ENCODE results near the gene ANO6.
A peak's percentile ranks its signal among the peaks of the same experiment; 100 is the strongest.

The ANO6 gene

DNA sequence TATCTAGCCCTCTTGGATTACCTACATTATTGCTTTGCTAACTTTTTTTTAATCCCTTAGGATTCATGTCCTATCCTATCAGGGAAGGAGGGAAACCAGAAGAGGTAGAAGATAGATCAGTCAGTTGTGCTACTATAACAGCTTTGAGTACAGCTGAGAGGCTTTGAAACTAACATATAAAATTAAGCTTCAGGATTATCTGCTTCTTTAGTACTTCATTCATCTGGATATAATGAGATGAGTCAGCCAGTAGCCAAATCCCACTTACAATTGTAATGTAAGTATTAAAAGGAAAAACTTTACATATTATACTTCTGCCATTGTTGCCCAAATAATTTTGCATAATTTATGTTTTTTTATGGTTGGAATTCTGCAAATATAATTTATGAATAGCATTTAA, 33.4 kb upstream of the ANO6 start:
- peaks cover 0 to 5% (median 4%) of the 10 kb centered on the region in 4 experiments for H3K36me3 ChIP-seq (ENCODE audit: control insufficient read depth in 4 of 4, insufficient read depth in 4 of 4, low read length in 3 of 4)
- POLR2A ChIA-PET, result no interaction called here
- CTCF ChIA-PET, result interaction anchor here (1.0 to 1.2 kb wide), 3 partner anchors 11 to 206 kb away, joined by 3 to 4 read pairs (median 3); no protein-coding TSS in a partner anchor
- no peaks in the 10 kb centered on the region for H3K27me3 ChIP-seq (replicated peaks in 2 of 5; ENCODE audit: control insufficient read depth in 4 of 5, insufficient read depth in 5 of 5, low read length in 4 of 5)
- no peak for DNase-seq
- no peak overlapping the region for H3K4me3 ChIP-seq (ENCODE audit: control insufficient read depth in 1 of 7, extremely low read depth in 1 of 7, insufficient read depth in 4 of 7, low read depth in 2 of 7, low read length in 6 of 7)
- H3K9me3 ChIP-seq (ENCODE audit: control extremely low read depth in 1 of 5, control insufficient read depth in 4 of 5, insufficient read depth in 2 of 5, low read depth in 1 of 5, low read length in 4 of 5), result peaks cover 3 to 22% (median 15%) of the 10 kb centered on the region in 5 experiments
- H3K27ac ChIP-seq (ENCODE audit: insufficient read depth in 1 of 2, low read depth in 1 of 2, low read length in 2 of 2, poor library complexity in 1 of 2, severe bottlenecking in 2 of 2), result no peak overlapping the region
- H3K4me1 ChIP-seq (ENCODE audit: control extremely low read depth in 1 of 4, control insufficient read depth in 4 of 4, insufficient read depth in 4 of 4, low read length in 3 of 4), result peaks cover 0 to 4% (median 0%) of the 10 kb centered on the region in 4 experiments

DNA sequence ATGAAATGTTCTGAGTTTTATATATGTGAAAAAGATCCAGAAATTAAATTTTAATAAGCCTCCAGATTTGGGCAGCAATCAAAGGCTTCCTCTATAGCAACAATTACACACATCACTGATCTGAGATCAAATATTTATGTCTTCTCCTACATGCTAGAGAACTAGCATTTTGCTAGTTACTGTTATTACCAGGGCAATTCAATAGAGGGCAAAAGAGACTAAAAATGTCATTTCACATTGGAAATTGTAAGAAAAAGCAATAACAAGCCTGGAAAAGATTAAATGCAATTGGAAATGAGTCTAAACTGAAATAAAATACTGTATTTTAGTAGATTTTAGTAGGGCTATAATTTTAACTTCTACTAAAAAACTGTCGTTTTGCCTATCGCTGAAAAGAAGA, 32.6 kb upstream of the ANO6 start:
- H3K4me3 ChIP-seq (ENCODE audit: control insufficient read depth in 1 of 7, extremely low read depth in 1 of 7, insufficient read depth in 4 of 7, low read depth in 2 of 7, low read length in 6 of 7), result no peak overlapping the region
- ChIA-PET POLR2A (no interaction called here), CTCF (interaction anchor here (0.6 to 2.1 kb wide), 6 partner anchors 30 to 206 kb away, joined by 3 to 16 read pairs (median 3); partner anchors contain the start of gene ANO6)
- no peaks in the 10 kb centered on the region for H3K27me3 ChIP-seq (replicated peaks in 2 of 5; ENCODE audit: control insufficient read depth in 4 of 5, insufficient read depth in 5 of 5, low read length in 4 of 5)
- no peak overlapping the region for H3K27ac ChIP-seq (ENCODE audit: insufficient read depth in 1 of 2, low read depth in 1 of 2, low read length in 2 of 2, poor library complexity in 1 of 2, severe bottlenecking in 2 of 2)
- WGBS (ENCODE audit: insufficient coverage), result no CpG with 5 or more reads among the region's 2 CpGs
- peaks cover 0 to 4% (median 0%) of the 10 kb centered on the region in 4 experiments for H3K4me1 ChIP-seq (ENCODE audit: control extremely low read depth in 1 of 4, control insufficient read depth in 4 of 4, insufficient read depth in 4 of 4, low read length in 3 of 4)
- H3K36me3 ChIP-seq (ENCODE audit: control insufficient read depth in 4 of 4, insufficient read depth in 4 of 4, low read length in 3 of 4), result peaks cover 0 to 5% (median 2%) of the 10 kb centered on the region in 4 experiments
- peaks cover 3 to 16% (median 11%) of the 10 kb centered on the region in 5 experiments for H3K9me3 ChIP-seq (ENCODE audit: control extremely low read depth in 1 of 5, control insufficient read depth in 4 of 5, insufficient read depth in 2 of 5, low read depth in 1 of 5, low read length in 4 of 5)
- DNase-seq, result peak in 2 of 3 donors; percentile 9 to 29

DNA sequence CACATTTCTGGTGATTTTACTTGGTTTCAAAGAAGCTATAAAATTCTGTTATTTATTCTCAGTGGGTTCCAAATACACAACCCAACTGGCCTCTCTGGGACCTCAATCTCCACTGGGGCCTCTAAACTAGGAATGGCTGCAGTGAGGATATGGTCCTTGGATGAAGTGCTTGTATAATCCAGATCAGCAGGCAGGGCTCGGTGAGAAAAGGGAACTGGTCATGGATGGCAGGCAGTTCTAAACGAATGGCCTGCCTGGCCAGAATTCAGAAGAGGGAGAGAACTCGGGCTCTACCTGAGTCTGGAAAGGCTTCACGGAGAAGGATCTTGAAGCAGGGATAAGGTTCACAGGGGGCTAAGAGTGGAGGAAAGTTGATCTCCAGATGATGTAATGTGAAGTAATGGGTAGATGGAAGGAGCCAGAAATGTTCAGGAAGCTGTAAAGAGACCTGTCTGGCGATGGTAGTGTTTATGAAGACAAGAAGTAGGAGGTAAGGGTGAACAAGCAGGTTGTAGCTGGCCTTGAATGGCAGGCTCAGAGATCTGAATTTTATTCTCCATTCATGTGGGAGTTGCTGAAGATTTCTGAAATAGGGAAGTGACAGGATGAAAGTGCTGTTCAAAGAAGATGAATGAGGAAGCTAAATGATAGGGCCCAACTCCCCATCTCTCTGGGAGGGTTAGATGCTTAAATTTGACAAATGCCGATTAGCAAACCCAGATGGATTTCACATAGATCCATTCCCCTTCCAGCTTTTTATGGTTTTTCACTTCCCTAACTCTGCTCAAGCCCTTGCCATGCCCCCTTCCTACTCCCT, 31.5 kb upstream of the ANO6 start:
- WGBS (ENCODE audit: insufficient coverage), result 71% methylated on average over 6 of the region's 6 CpGs
- Histone ChIP-seq H3K9me3 (ENCODE audit: control extremely low read depth in 1 of 5, control insufficient read depth in 4 of 5, insufficient read depth in 2 of 5, low read depth in 1 of 5, low read length in 4 of 5) (peaks cover 0 to 5% (median 2%) of the 10 kb centered on the region in 5 experiments), H3K36me3 (ENCODE audit: control insufficient read depth in 4 of 4, insufficient read depth in 4 of 4, low read length in 3 of 4) (peaks cover 0 to 5% (median 2%) of the 10 kb centered on the region in 4 experiments), H3K27ac (ENCODE audit: insufficient read depth in 1 of 2, low read depth in 1 of 2, low read length in 2 of 2, poor library complexity in 1 of 2, severe bottlenecking in 2 of 2) (no peak overlapping the region), H3K27me3 (replicated peaks in 2 of 5; ENCODE audit: control insufficient read depth in 4 of 5, insufficient read depth in 5 of 5, low read length in 4 of 5) (no peaks in the 10 kb centered on the region), H3K4me3 (ENCODE audit: control insufficient read depth in 1 of 7, extremely low read depth in 1 of 7, insufficient read depth in 4 of 7, low read depth in 2 of 7, low read length in 6 of 7) (no peak overlapping the region), H3K4me1 (ENCODE audit: control extremely low read depth in 1 of 4, control insufficient read depth in 4 of 4, insufficient read depth in 4 of 4, low read length in 3 of 4) (peaks cover 0 to 4% (median 0%) of the 10 kb centered on the region in 4 experiments)
- ChIA-PET POLR2A (no interaction called here), CTCF (interaction anchor here (0.6 to 2.8 kb wide), 8 partner anchors 29 to 204 kb away, joined by 3 to 16 read pairs (median 4); partner anchors contain the start of gene ANO6)
- peak in 2 of 3 donors; percentile 51 to 61 for DNase-seq

DNA sequence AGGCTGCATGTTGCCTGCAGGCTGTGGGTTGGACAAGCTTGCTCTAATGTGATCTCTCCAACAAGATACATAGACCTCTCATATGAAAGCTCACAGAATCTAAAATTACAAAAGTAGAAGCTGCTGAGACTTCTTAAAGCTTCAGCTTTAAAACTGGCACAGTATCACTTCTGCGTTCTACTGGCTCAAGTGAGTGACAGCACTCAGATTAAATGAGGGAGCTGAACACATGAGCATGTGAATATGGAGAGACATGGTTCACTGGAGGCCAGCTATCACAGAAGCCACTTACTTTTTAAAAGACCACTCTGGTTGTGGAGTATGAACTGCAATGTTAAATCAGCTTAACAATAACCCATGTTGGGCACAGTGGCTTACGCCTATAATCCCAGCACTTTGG, 29.1 kb upstream of the ANO6 start:
- no peak for DNase-seq
- H3K27me3 ChIP-seq (replicated peaks in 2 of 5; ENCODE audit: control insufficient read depth in 4 of 5, insufficient read depth in 5 of 5, low read length in 4 of 5), result no peaks in the 10 kb centered on the region
- H3K27ac ChIP-seq (ENCODE audit: insufficient read depth in 1 of 2, low read depth in 1 of 2, low read length in 2 of 2, poor library complexity in 1 of 2, severe bottlenecking in 2 of 2), result no peak overlapping the region
- no peak overlapping the region for H3K4me3 ChIP-seq (ENCODE audit: control insufficient read depth in 1 of 7, extremely low read depth in 1 of 7, insufficient read depth in 4 of 7, low read depth in 2 of 7, low read length in 6 of 7)
- H3K9me3 ChIP-seq (ENCODE audit: control extremely low read depth in 1 of 5, control insufficient read depth in 4 of 5, insufficient read depth in 2 of 5, low read depth in 1 of 5, low read length in 4 of 5), result no peaks in the 10 kb centered on the region
- WGBS (ENCODE audit: insufficient coverage), result 100% methylated on average over 2 of the region's 2 CpGs
- peaks cover 0 to 5% (median 4%) of the 10 kb centered on the region in 4 experiments for H3K36me3 ChIP-seq (ENCODE audit: control insufficient read depth in 4 of 4, insufficient read depth in 4 of 4, low read length in 3 of 4)
- ChIA-PET POLR2A (no interaction called here), CTCF (interaction anchor here (1.0 to 1.5 kb wide), 5 partner anchors 11 to 37 kb away, joined by 3 to 6 read pairs (median 3); no protein-coding TSS in a partner anchor)
- H3K4me1 ChIP-seq (ENCODE audit: control extremely low read depth in 1 of 4, control insufficient read depth in 4 of 4, insufficient read depth in 4 of 4, low read length in 3 of 4), result peaks cover 0 to 4% (median 0%) of the 10 kb centered on the region in 4 experiments

DNA sequence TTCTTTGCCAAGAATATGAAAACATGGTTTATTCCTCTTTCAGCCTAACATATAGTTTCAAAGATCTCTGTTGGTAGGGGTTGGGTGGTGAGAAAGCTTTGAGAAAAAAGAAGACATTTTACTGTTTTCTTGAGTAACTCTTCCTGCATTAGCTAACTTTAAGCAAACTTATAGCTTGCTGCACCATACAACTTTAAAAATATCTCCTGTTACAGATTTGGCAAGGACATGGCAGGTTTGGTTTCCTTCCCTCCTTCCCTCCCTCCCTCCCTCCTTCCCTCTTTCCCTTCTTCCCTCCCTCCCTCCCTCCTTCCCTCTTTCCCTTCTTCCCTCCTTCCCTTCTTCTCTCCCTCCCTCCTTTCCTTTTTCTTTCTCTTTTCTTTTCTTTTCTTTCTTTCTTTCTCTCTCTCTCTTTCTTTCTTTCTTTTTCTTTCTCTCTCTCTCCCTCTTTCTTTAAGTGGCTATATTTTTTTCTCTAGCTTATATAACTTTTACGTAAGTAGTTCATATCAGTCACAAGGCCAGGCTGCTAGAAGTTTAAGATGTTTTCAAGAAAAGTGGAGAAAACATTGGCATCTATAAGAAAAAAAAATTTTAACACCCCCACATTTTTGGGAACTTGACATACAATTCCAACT, 26.0 kb upstream of the ANO6 start:
- ChIA-PET POLR2A (no interaction called here), CTCF (interaction anchor here (1.7 to 2.7 kb wide), 2 partner anchors 26 to 199 kb away, joined by 5 to 9 read pairs; partner anchors contain the start of gene ANO6)
- H3K4me3 ChIP-seq (ENCODE audit: control insufficient read depth in 1 of 7, extremely low read depth in 1 of 7, insufficient read depth in 4 of 7, low read depth in 2 of 7, low read length in 6 of 7), result no peak overlapping the region
- no peak for DNase-seq
- H3K27ac ChIP-seq (ENCODE audit: insufficient read depth in 1 of 2, low read depth in 1 of 2, low read length in 2 of 2, poor library complexity in 1 of 2, severe bottlenecking in 2 of 2), result no peak overlapping the region
- WGBS (ENCODE audit: insufficient coverage), result no CpG with 5 or more reads among the region's 1 CpG
- no peaks in the 10 kb centered on the region for H3K9me3 ChIP-seq (ENCODE audit: control extremely low read depth in 1 of 5, control insufficient read depth in 4 of 5, insufficient read depth in 2 of 5, low read depth in 1 of 5, low read length in 4 of 5)
- peaks cover 0 to 9% (median 7%) of the 10 kb centered on the region in 4 experiments for H3K4me1 ChIP-seq (ENCODE audit: control extremely low read depth in 1 of 4, control insufficient read depth in 4 of 4, insufficient read depth in 4 of 4, low read length in 3 of 4)
- H3K27me3 ChIP-seq (replicated peaks in 2 of 5; ENCODE audit: control insufficient read depth in 4 of 5, insufficient read depth in 5 of 5, low read length in 4 of 5), result no peaks in the 10 kb centered on the region
- H3K36me3 ChIP-seq (ENCODE audit: control insufficient read depth in 4 of 4, insufficient read depth in 4 of 4, low read length in 3 of 4), result peaks cover 0 to 5% (median 4%) of the 10 kb centered on the region in 4 experiments

DNA sequence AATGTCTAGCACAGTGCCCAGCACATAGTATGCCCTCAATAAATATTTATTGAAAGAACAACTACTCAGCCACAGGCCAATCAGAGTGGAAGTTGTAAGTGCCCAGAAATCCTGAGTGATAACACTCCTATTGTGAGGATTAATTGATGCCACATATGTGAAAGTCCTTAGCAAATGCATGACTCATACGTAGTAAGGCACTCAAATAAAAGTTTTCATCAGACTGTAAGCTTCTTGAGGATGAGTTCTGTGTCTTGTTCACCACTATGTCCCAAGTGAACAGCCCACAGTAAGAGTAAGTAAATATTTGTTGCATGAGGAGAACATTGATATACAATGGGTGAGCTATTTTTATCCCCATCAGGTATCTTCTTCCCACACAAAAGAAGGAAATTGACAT, 24.7 kb upstream of the ANO6 start:
- DNase-seq, result peak in 1 of 3 donors; percentile 19
- no peak overlapping the region for H3K27ac ChIP-seq (ENCODE audit: insufficient read depth in 1 of 2, low read depth in 1 of 2, low read length in 2 of 2, poor library complexity in 1 of 2, severe bottlenecking in 2 of 2)
- peaks cover 0 to 9% (median 7%) of the 10 kb centered on the region in 4 experiments for H3K4me1 ChIP-seq (ENCODE audit: control extremely low read depth in 1 of 4, control insufficient read depth in 4 of 4, insufficient read depth in 4 of 4, low read length in 3 of 4)
- H3K4me3 ChIP-seq (ENCODE audit: control insufficient read depth in 1 of 7, extremely low read depth in 1 of 7, insufficient read depth in 4 of 7, low read depth in 2 of 7, low read length in 6 of 7), result no peak overlapping the region
- ChIA-PET CTCF (interaction anchor here (0.7 to 2.7 kb wide), 4 partner anchors 9 to 197 kb away, joined by 3 to 9 read pairs (median 3); no protein-coding TSS in a partner anchor), POLR2A (no interaction called here)
- no peaks in the 10 kb centered on the region for H3K9me3 ChIP-seq (ENCODE audit: control extremely low read depth in 1 of 5, control insufficient read depth in 4 of 5, insufficient read depth in 2 of 5, low read depth in 1 of 5, low read length in 4 of 5)
- peaks cover 2 to 5% (median 3%) of the 10 kb centered on the region in 4 experiments for H3K36me3 ChIP-seq (ENCODE audit: control insufficient read depth in 4 of 4, insufficient read depth in 4 of 4, low read length in 3 of 4)
- no peaks in the 10 kb centered on the region for H3K27me3 ChIP-seq (replicated peaks in 2 of 5; ENCODE audit: control insufficient read depth in 4 of 5, insufficient read depth in 5 of 5, low read length in 4 of 5)
- WGBS (ENCODE audit: insufficient coverage), result 80% methylated on average over 1 of the region's 1 CpG

All from common myeloid progenitor, CD34-positive (primary cell).